ENCODE data around the gene THSD7B. TPM values are rescaled to one million over a fixed set of nuclear protein-coding genes. Genes with fewer than 3 reads are reported as not detected.

The THSD7B gene
- total and polyA plus RNA-seq, 2 of the 8 experiments (the other 6 are each of a cell fraction or from before 2014, with no cell fraction given) = 0.60 to 2.9 TPM

- Histone ChIP-seq H2AFZ (ENCODE audit: low read length) (no peak overlapping the region), H3K4me2 (ENCODE audit: insufficient read depth in 1 of 2, low read depth in 2 of 2, low read length in 2 of 2) (no peak overlapping the region), H2BK12ac (ENCODE audit: low read depth, low read length) (no peak overlapping the region), H4K8ac (ENCODE audit: extremely low read depth, insufficient read depth, low read length) (no peak overlapping the region), H3K27me3 (replicated peaks in 1 of 4; ENCODE audit: control insufficient read depth in 3 of 4, extremely low read depth in 1 of 4, insufficient read depth in 3 of 4, low read length in 3 of 4) (no peaks in the 10 kb centered on the region), H3K27ac (ENCODE audit: low read depth, low read length) (no peak overlapping the region), H3K4ac (replicated peaks; ENCODE audit: insufficient read length, low read depth, low read length) (no peak overlapping the region), H4K91ac (replicated peaks; ENCODE audit: insufficient read length, low read length) (no peak overlapping the region), H3K18ac (ENCODE audit: extremely low read depth, low read length) (no peak overlapping the region; the same call in 1 of the 2 replicates), H3K79me2 (ENCODE audit: control insufficient read depth in 1 of 2, insufficient read depth in 2 of 2, low read length in 2 of 2) (no peaks in the 10 kb centered on the region), H2BK20ac (ENCODE audit: low read length) (no peak overlapping the region), H4K20me1 (replicated peaks in 1 of 2; ENCODE audit: control insufficient read depth in 1 of 2, insufficient read depth in 2 of 2, low read length in 2 of 2) (no peaks in the 10 kb centered on the region), H4K5ac (ENCODE audit: insufficient read length, low read depth, low read length) (no peak overlapping the region), H2BK5ac (ENCODE audit: low read depth, low read length) (no peak overlapping the region), H3K56ac (replicated peaks; ENCODE audit: insufficient read length, low read depth, low read length) (no peak overlapping the region), H3K23me2 (ENCODE audit: low read depth, low read length) (no peaks in the 10 kb centered on the region), H3K9me3 (ENCODE audit: insufficient read depth in 2 of 2, low read depth in 1 of 2, low read length in 1 of 2) (no peaks in the 10 kb centered on the region), H2BK120ac (replicated peaks; ENCODE audit: low read depth, low read length) (no peak overlapping the region), H3K9ac (replicated peaks in 1 of 4; ENCODE audit: extremely low read depth in 1 of 4, low read depth in 3 of 4, low read length in 3 of 4) (no peak overlapping the region), H3K14ac (ENCODE audit: insufficient read length) (no peak overlapping the region), H3K4me3 (ENCODE audit: extremely low read depth in 1 of 4, insufficient read depth in 2 of 4, low read depth in 3 of 4, low read length in 4 of 4) (no peak overlapping the region), H2BK15ac (ENCODE audit: low read length) (no peak overlapping the region), H3K23ac (ENCODE audit: insufficient read length) (no peak overlapping the region), H3K36me3 (ENCODE audit: control insufficient read depth in 2 of 4, insufficient read depth in 4 of 4, low read length in 3 of 4) (no peaks in the 10 kb centered on the region), H3K4me1 (replicated peaks in 1 of 4; ENCODE audit: control insufficient read depth in 3 of 4, insufficient read depth in 4 of 4, low read length in 3 of 4) (0 out of 7 replicates have a peak, but pooled peaks cover 0 to 3% (median 0%) of the 10 kb centered on the region in 4 experiments), H3K79me1 (ENCODE audit: low read depth, low read length) (no peaks in the 10 kb centered on the region), H2AK5ac (ENCODE audit: low read depth, low read length) (no peak overlapping the region)
- DNase-seq (ENCODE audit: low read depth in 1 of 2, low spot score in 2 of 2) = no peak
- CTCF ChIA-PET (ENCODE audit: partially characterized antibody) = interaction anchor here (0.6 to 2.4 kb wide), 4 partner anchors 11 to 1689 kb away, joined by 3 to 12 read pairs (median 4); no protein-coding TSS in a partner anchor
- POLR2A ChIA-PET (ENCODE audit: partially characterized antibody) = no interaction called here
- FAIRE-seq = no peak
- WGBS, 2 experiments (ENCODE audit: extremely low coverage in 1 of 2, insufficient coverage in 1 of 2, insufficient read length in 1 of 2, insufficient replicate concordance in 2 of 2, low coverage in 1 of 2, low lambda C conversion rate in 2 of 2, missing lambda C conversion rate in 1 of 2) = 87% methylated on average over 1 of the region's 1 CpG; no CpG with 5 or more reads in 1 of the 2 experiments
- TF ChIP-seq EGR1 (IDR thresholded peaks at IDR 0.05; ENCODE audit: borderline replicate concordance, low read depth, low read length) (no peak), YY1 (IDR thresholded peaks at IDR 0.05; ENCODE audit: low read depth, low read length) (no peak), TAF7 (optimal IDR thresholded peaks at IDR 0.05; ENCODE audit: borderline replicate concordance, low read depth, low read length) (no peak), HDAC6 (IDR thresholded peaks at IDR 0.05; ENCODE audit: low read depth, low read length) (no peak), ZNF274 (IDR thresholded peaks at IDR 0.05; ENCODE audit: borderline replicate concordance, extremely low read depth, low read length) (no peak), NANOG (IDR thresholded peaks at IDR 0.05; ENCODE audit: insufficient read depth, low read depth, low read length, poor library complexity, severe bottlenecking) (no peak), TAF1 (IDR thresholded peaks at IDR 0.05; ENCODE audit: low read depth, low read length) (no peak), KDM5A (IDR thresholded peaks at IDR 0.05; ENCODE audit: low read length) (no peak), SUZ12 (IDR thresholded peaks at IDR 0.05; ENCODE audit: low read length) (no peak), SIRT6 (IDR thresholded peaks at IDR 0.05; ENCODE audit: low read length) (no peak), FOSL1 (IDR thresholded peaks at IDR 0.05; ENCODE audit: insufficient read depth, low read depth, low read length) (no peak), MAFK (IDR thresholded peaks at IDR 0.05; ENCODE audit: low read depth, low read length) (no peak), EZH2 (IDR thresholded peaks at IDR 0.05; ENCODE audit: low read depth, low read length, severe bottlenecking) (no peak), SP4 (IDR thresholded peaks at IDR 0.05; ENCODE audit: low read length) (no peak)
- TF ChIP-seq, protein P1, sequence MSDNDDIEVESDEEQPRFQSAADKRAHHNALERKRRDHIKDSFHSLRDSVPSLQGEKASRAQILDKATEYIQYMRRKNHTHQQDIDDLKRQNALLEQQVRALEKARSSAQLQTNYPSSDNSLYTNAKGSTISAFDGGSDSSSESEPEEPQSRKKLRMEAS (IDR thresholded peaks at IDR 0.05) = no peak
Observed at GRCh38 chr2:137157851-137158250, 392.5 kb downstream of the THSD7B start.
